IMR-90 (cell line): Measurements from ENCODE around the gene GMEB2. TPM values are rescaled to one million over a fixed set of nuclear protein-coding genes. Genes with fewer than 3 reads are reported as not detected.

Experiments used
- ATAC-seq: fragments of 200-7000 bp; cut with Tn5 transposase; 2 replicates; pipeline ENCODE4 v1.9.1; 2020; ENCODE audit warnings: low read depth, mild to moderate bottlenecking, moderate library complexity
- BruUV-seq: library from RNA; stranded (reverse); fragments of 400-500 nt; replicated peaks from 2 replicates; lab custom pipeline; 2021; lab: Mats Ljungman, UMichigan
- CTCF ChIA-PET: fragments of 300-600 bp; formaldehyde crosslinking; extraction: SDS; loops from one replicate; lab custom pipeline; 2021; ENCODE audit warnings: antibody characterized with exemption; lab: Yijun Ruan, JAX
- POLR2A ChIA-PET: fragments of 300-600 bp; sonication (Branson Sonifier 250); formaldehyde crosslinking; loops from one replicate; lab custom pipeline; 2022; ENCODE audit warnings: antibody characterized with exemption; ENCODE audit not compliant: unreplicated experiment; lab: Charles Lee
- DNase-seq: peaks from one replicate; pipeline ENCODE4 v3.0.0; 2013
- H2AFZ ChIP-seq: replicated peaks from 2 replicates; pipeline ENCODE3; 2013; ENCODE audit warnings: low read length, mild to moderate bottlenecking; ENCODE audit not compliant: poor library complexity
- H2AK5ac ChIP-seq: 2 replicates; pipeline ENCODE4 v1.6.1; 2013; ENCODE audit warnings: low read depth, low read length, inconsistent platforms
- H2AK9ac ChIP-seq: replicated peaks from 2 replicates; pipeline ENCODE3; 2013; ENCODE audit warnings: mild to moderate bottlenecking, low read depth, low read length, moderate library complexity; ENCODE audit not compliant: poor library complexity
- H2BK120ac ChIP-seq: 2 replicates; pipeline ENCODE4 v1.6.1; 2013; ENCODE audit warnings: low read depth, low read length, inconsistent platforms
- H2BK15ac ChIP-seq: 3 replicates; pipeline ENCODE4 v1.6.1; 2013; ENCODE audit warnings: low read depth, low read length, inconsistent platforms
- H2BK20ac ChIP-seq: 2 replicates; pipeline ENCODE4 v1.6.1; 2013; ENCODE audit warnings: low read depth, mild to moderate bottlenecking, inconsistent platforms, low read length, moderate library complexity
- H2BK5ac ChIP-seq: 2 replicates; pipeline ENCODE4 v1.6.1; 2013; ENCODE audit warnings: mild to moderate bottlenecking, low read depth, low read length, inconsistent platforms; ENCODE audit not compliant: poor library complexity, severe bottlenecking
- H3K14ac ChIP-seq: replicated peaks from 2 replicates; pipeline ENCODE4 v1.6.1; 2013; ENCODE audit warnings: low read depth, low read length, inconsistent platforms
- H3K18ac ChIP-seq: 2 replicates; pipeline ENCODE4 v1.6.1; 2013; ENCODE audit warnings: low read depth, low read length, control low read depth
- H3K23ac ChIP-seq: 2 replicates; pipeline ENCODE4 v1.6.1; 2013; ENCODE audit warnings: low read depth, low read length, inconsistent platforms
- H3K27ac ChIP-seq: 2 replicates; pipeline ENCODE4 v1.5.1; 2013; ENCODE audit warnings: mild to moderate bottlenecking, control low read depth, low read length; ENCODE audit not compliant: insufficient read depth
- H3K27me3 ChIP-seq: 2 replicates; pipeline ENCODE4 v1.6.1; 2013; ENCODE audit warnings: low read length; ENCODE audit not compliant: control insufficient read depth, insufficient read depth
- H3K36me3 ChIP-seq: 2 replicates; pipeline ENCODE4 v1.6.1; 2013; ENCODE audit warnings: low read length, mixed read lengths; ENCODE audit not compliant: control insufficient read depth, insufficient read depth
- H3K4ac ChIP-seq: 2 replicates; pipeline ENCODE4 v1.6.1; 2013; ENCODE audit warnings: low read depth, low read length, inconsistent platforms
- H3K4me1 ChIP-seq: 2 replicates; pipeline ENCODE4 v1.6.1; 2013; ENCODE audit warnings: low read length, mixed read lengths; ENCODE audit not compliant: control insufficient read depth, insufficient read depth
- H3K4me2 ChIP-seq: 2 replicates; pipeline ENCODE4 v1.6.1; 2013; ENCODE audit warnings: low read depth, mild to moderate bottlenecking, control low read depth, low read length, moderate library complexity
- H3K4me3 ChIP-seq: 2 replicates; pipeline ENCODE4 v1.5.1; 2013; ENCODE audit warnings: low read depth, mild to moderate bottlenecking, control low read depth, low read length, moderate library complexity; ENCODE audit not compliant: insufficient read depth
- H3K56ac ChIP-seq: 2 replicates; pipeline ENCODE4 v1.6.1; 2013; ENCODE audit warnings: low read length, inconsistent platforms; ENCODE audit not compliant: insufficient read depth; ENCODE audit errors: extremely low read depth
- H3K79me1 ChIP-seq, 2 experiments: 2 replicates each; pipeline ENCODE4 v1.6.1; 2013; ENCODE audit warnings: low read length in 2 of 2, inconsistent platforms in 1 of 2, low read depth in 1 of 2
- H3K9ac ChIP-seq: 2 replicates; pipeline ENCODE4 v1.6.1; 2013; ENCODE audit warnings: low read depth, low read length, control low read depth
- H3K9me1 ChIP-seq: 2 replicates; pipeline ENCODE4 v1.6.1; 2013; ENCODE audit warnings: low read length, inconsistent platforms; ENCODE audit not compliant: insufficient read depth
- H3K9me3 ChIP-seq: 2 replicates; pipeline ENCODE4 v1.6.1; 2013; ENCODE audit warnings: low read length; ENCODE audit not compliant: control insufficient read depth, insufficient read depth
- H4K20me1 ChIP-seq: 2 replicates; pipeline ENCODE4 v1.6.1; 2013; ENCODE audit warnings: low read length, inconsistent platforms; ENCODE audit not compliant: insufficient read depth
- H4K5ac ChIP-seq: 2 replicates; pipeline ENCODE4 v1.6.1; 2013; ENCODE audit warnings: mild to moderate bottlenecking, low read depth, low read length, control low read depth
- H4K8ac ChIP-seq, 2 experiments: 2 replicates each; pipeline ENCODE4 v1.6.1; 2013; ENCODE audit warnings: low read depth in 2 of 2, low read length in 2 of 2, control low read depth in 1 of 2, inconsistent platforms in 1 of 2
- H4K91ac ChIP-seq: 2 replicates; pipeline ENCODE4 v1.6.1; 2013; ENCODE audit warnings: low read depth, low read length, inconsistent platforms; ENCODE audit not compliant: insufficient read depth
- BHLHE40 ChIP-seq: fragments of 150-350 bp; IDR thresholded peaks from 2 replicates; pipeline ENCODE4 v1.6.1; 2016; ENCODE audit warnings: mild to moderate bottlenecking, low read depth, low read length
- CEBPB ChIP-seq: IDR thresholded peaks from 2 replicates; pipeline ENCODE4 v1.6.1; 2012; ENCODE audit warnings: low read depth, low read length, improper control_type of control experiment
- CHD1 ChIP-seq: IDR thresholded peaks from 2 replicates; pipeline ENCODE4 v1.6.1; 2012; ENCODE audit warnings: low read depth, low read length, improper control_type of control experiment
- FOS ChIP-seq: fragments of 150-350 bp; IDR thresholded peaks from 2 replicates; pipeline ENCODE4 v1.6.1; 2016; ENCODE audit warnings: low read depth, low read length
- MAFK ChIP-seq: IDR thresholded peaks from 2 replicates; pipeline ENCODE4 v1.6.1; 2012; ENCODE audit warnings: low read depth, low read length, improper control_type of control experiment
- MAZ ChIP-seq: IDR thresholded peaks from 2 replicates; pipeline ENCODE4 v1.6.1; 2012; ENCODE audit warnings: low read depth, mild to moderate bottlenecking, low read length, improper control_type of control experiment, moderate library complexity, borderline replicate concordance
- MXI1 ChIP-seq: IDR thresholded peaks from 2 replicates; pipeline ENCODE4 v1.6.1; 2012; ENCODE audit warnings: low read depth, mild to moderate bottlenecking, low read length, moderate library complexity, borderline replicate concordance
- NFE2L2 ChIP-seq: fragments of 150-350 bp; IDR thresholded peaks from 2 replicates; pipeline ENCODE4 v1.6.1; 2016; ENCODE audit warnings: low read depth, mild to moderate bottlenecking, low read length
- POLR2A ChIP-seq: IDR thresholded peaks from 2 replicates; pipeline ENCODE4 v1.6.1; 2012; ENCODE audit warnings: mild to moderate bottlenecking, low read depth, low read length
- RAD21 ChIP-seq: IDR thresholded peaks from 2 replicates; pipeline ENCODE4 v1.6.1; 2012; ENCODE audit warnings: low read length, improper control_type of control experiment
- RCOR1 ChIP-seq: IDR thresholded peaks from 2 replicates; pipeline ENCODE4 v1.6.1; 2012; ENCODE audit warnings: mild to moderate bottlenecking, low read length, improper control_type of control experiment; ENCODE audit not compliant: insufficient replicate concordance
- RFX5 ChIP-seq: IDR thresholded peaks from 2 replicates; pipeline ENCODE4 v1.8.0; 2012; ENCODE audit warnings: low read depth, mild to moderate bottlenecking, low read length, moderate library complexity
- SMC3 ChIP-seq: fragments of 150-350 bp; IDR thresholded peaks from 2 replicates; pipeline ENCODE4 v1.6.1; 2016; ENCODE audit warnings: low read depth, mild to moderate bottlenecking, antibody characterized with exemption, low read length, moderate library complexity
- WGBS, 2 experiments: methylation state at CpG; one replicate each; pipeline versions ENCODE4 v1.1.5 to v1.1.7; 2013; ENCODE audit warnings: missing lambda C conversion rate in 2 of 2; ENCODE audit not compliant: insufficient read length in 1 of 2; ENCODE audit errors: extremely low coverage in 2 of 2; 5-methylcytosine and 5-hydroxymethylcytosine counted together
- dilution Hi-C: fragments of 300-500 bp; cut with HindIII; formaldehyde crosslinking; loops from one replicate; pipeline ENCODE4 v1.14.3; 2018; ENCODE audit warnings: low sequenced_read_pairs; ENCODE audit not compliant: unreplicated experiment
- in situ Hi-C: fragments of 300-500 bp; cut with MboI; formaldehyde crosslinking; loops from 3 replicates; pipeline ENCODE4 v1.14.3; 2019; ENCODE audit warnings: low sequenced_read_pairs, inconsistent platforms, mixed read lengths
- intact Hi-C: fragments of 100-400 bp; cut with micrococcal nuclease; formaldehyde crosslinking; loops from 2 replicates; pipeline ENCODE4 v1.10.0; 2022
- polyA plus RNA-seq, 3 experiments: library from polyadenylated mRNA; depleted of rRNA; stranded (reverse); fragments of >200 nt; gene quantifications; 2 replicates each; pipeline ENCODE4 v1.2.3, GENCODE V29; 2012; ENCODE audit warnings: low replicate concordance in 1 of 3
- total RNA-seq: library from RNA; depleted of rRNA; stranded (reverse); fragments of >200 nt; gene quantifications from 2 replicates; pipeline ENCODE4 v1.2.3, GENCODE V29; 2012
- TF ChIP-seq, protein P1 (sequence below): fragments of 150-350 bp; IDR thresholded peaks from 2 replicates; pipeline ENCODE4 v1.6.1; 2016; ENCODE audit warnings: low read depth, mild to moderate bottlenecking, low read length, moderate library complexity, borderline replicate concordance
- TF ChIP-seq, protein P2 (sequence below): fragments of 150-350 bp; IDR thresholded peaks from 2 replicates; pipeline ENCODE4 v1.6.1; 2017; ENCODE audit warnings: mild to moderate bottlenecking, antibody characterized with exemption, low read length, low read depth
- TF ChIP-seq, protein P3 (sequence below): conservative IDR thresholded peaks from 2 replicates; pipeline ENCODE4 v1.5.1; 2012; ENCODE audit warnings: mild to moderate bottlenecking, low read depth, low read length, improper control_type of control experiment

The GMEB2 gene
- total and polyA plus RNA-seq, 2 of the 4 experiments (the other 2 are of a cell fraction): 5.0 to 10.0 TPM

DNA sequence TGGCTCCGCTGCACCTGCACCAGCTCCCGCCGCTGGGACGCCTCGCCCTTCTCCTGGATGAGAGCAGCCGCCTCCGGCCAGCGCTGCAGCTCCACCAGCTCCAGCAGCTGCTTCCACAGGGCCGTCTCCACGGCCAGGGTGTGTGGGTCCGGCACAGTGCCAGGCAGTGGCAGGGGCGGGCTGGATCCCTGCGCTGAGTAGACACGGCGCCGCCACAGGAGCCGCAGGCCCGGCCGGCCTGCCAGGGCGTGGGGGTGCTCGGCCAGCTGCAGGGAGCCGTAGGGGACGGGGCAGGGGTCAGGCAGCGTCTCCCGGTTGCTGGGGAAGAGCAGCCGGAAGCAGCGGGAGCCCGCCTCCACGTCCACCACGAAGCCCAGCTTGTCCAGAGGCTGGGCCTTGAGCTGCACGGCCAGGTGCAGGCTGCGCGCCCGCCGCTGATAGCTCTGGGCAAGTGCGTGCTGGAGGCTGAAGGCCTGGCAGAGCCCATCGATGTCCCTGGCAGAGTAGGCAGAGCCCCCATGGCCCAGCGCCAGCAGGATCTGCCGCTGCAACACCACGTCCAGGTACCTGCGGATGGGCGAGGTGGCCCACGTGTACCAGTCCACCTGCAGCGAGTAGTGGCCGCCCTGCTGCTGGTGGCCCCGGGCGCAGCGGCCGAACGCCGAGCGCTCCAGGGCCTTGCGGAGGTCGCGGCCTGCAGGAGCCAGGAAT lies 63.5 kb downstream of the GMEB2 start:
- in situ Hi-C loops (no loop called here), intact Hi-C loops (no loop called here), dilution Hi-C loops (no loop called here)
- H3K4me2 ChIP-seq: no peak overlapping the region
- no peak for TF ChIP-seq RCOR1
- no peak for TF ChIP-seq POLR2A
- TF ChIP-seq FOS: no peak
- TF ChIP-seq CHD1: no peak
- no peak for TF ChIP-seq MXI1
- TF ChIP-seq, protein P1, sequence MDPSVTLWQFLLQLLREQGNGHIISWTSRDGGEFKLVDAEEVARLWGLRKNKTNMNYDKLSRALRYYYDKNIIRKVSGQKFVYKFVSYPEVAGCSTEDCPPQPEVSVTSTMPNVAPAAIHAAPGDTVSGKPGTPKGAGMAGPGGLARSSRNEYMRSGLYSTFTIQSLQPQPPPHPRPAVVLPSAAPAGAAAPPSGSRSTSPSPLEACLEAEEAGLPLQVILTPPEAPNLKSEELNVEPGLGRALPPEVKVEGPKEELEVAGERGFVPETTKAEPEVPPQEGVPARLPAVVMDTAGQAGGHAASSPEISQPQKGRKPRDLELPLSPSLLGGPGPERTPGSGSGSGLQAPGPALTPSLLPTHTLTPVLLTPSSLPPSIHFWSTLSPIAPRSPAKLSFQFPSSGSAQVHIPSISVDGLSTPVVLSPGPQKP: no peak
- TF ChIP-seq, protein P2, sequence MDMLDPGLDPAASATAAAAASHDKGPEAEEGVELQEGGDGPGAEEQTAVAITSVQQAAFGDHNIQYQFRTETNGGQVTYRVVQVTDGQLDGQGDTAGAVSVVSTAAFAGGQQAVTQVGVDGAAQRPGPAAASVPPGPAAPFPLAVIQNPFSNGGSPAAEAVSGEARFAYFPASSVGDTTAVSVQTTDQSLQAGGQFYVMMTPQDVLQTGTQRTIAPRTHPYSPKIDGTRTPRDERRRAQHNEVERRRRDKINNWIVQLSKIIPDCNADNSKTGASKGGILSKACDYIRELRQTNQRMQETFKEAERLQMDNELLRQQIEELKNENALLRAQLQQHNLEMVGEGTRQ: no peak
- no peak for TF ChIP-seq NFE2L2
- TF ChIP-seq RAD21: no peak
- TF ChIP-seq, protein P3, sequence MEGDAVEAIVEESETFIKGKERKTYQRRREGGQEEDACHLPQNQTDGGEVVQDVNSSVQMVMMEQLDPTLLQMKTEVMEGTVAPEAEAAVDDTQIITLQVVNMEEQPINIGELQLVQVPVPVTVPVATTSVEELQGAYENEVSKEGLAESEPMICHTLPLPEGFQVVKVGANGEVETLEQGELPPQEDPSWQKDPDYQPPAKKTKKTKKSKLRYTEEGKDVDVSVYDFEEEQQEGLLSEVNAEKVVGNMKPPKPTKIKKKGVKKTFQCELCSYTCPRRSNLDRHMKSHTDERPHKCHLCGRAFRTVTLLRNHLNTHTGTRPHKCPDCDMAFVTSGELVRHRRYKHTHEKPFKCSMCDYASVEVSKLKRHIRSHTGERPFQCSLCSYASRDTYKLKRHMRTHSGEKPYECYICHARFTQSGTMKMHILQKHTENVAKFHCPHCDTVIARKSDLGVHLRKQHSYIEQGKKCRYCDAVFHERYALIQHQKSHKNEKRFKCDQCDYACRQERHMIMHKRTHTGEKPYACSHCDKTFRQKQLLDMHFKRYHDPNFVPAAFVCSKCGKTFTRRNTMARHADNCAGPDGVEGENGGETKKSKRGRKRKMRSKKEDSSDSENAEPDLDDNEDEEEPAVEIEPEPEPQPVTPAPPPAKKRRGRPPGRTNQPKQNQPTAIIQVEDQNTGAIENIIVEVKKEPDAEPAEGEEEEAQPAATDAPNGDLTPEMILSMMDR: no peak
- no peak for TF ChIP-seq SMC3
- no peak for TF ChIP-seq CEBPB
- no peak for TF ChIP-seq BHLHE40
- TF ChIP-seq RFX5: no peak
- TF ChIP-seq MAFK: no peak
- TF ChIP-seq MAZ: no peak
- no peak overlapping the region for H3K14ac ChIP-seq
- H3K9me1 ChIP-seq: no peaks in the 10 kb centered on the region
- no peaks in the 10 kb centered on the region for H4K20me1 ChIP-seq
- H3K18ac ChIP-seq: no peak overlapping the region
- H2AK5ac ChIP-seq: no peak overlapping the region
- CTCF ChIA-PET: no interaction called here
- no peak overlapping the region for H2AFZ ChIP-seq
- no peak overlapping the region for H3K4me3 ChIP-seq
- H3K36me3 ChIP-seq: peaks cover 66% of the 10 kb centered on the region
- H3K9me3 ChIP-seq: no peaks in the 10 kb centered on the region
- no peak overlapping the region for H3K4ac ChIP-seq
- H3K27ac ChIP-seq: no peak overlapping the region
- no peaks in the 10 kb centered on the region for H3K4me1 ChIP-seq
- H3K56ac ChIP-seq: no peak overlapping the region
- H2BK120ac ChIP-seq: no peak overlapping the region
- no TSS peak for BruUV-seq
- no peak overlapping the region for H3K9ac ChIP-seq
- H4K8ac ChIP-seq: no peak overlapping the region
- no peaks in the 10 kb centered on the region for H3K27me3 ChIP-seq
- DNase-seq: no peak
- H2BK15ac ChIP-seq: no peak overlapping the region
- no peaks in the 10 kb centered on the region for H3K79me1 ChIP-seq
- no peak overlapping the region for H4K5ac ChIP-seq
- H3K23ac ChIP-seq: no peak overlapping the region
- no peak overlapping the region for H2AK9ac ChIP-seq
- 96% methylated on average over 51 of the region's 55 CpGs; no CpG with 5 or more reads in 1 of the 2 experiments for WGBS, 2 experiments
- H2BK20ac ChIP-seq: no peak overlapping the region
- POLR2A ChIA-PET: no interaction called here
- no peak overlapping the region for H4K91ac ChIP-seq
- H2BK5ac ChIP-seq: no peak overlapping the region
- no peak for ATAC-seq
